ENCODE measurements around the gene CDK7. TPM values are rescaled to one million over a fixed set of nuclear protein-coding genes. Genes with fewer than 3 reads are reported as not detected.
"Not testable (repeated sequence)": the region's sequence is repeated elsewhere in the genome, so short reads cannot be mapped to it uniquely, and the experiment has no call there.

CDK7 gene
- total RNA-seq, 2 donors from 2014 or later = 25.5 to 99.1 TPM

DNA sequence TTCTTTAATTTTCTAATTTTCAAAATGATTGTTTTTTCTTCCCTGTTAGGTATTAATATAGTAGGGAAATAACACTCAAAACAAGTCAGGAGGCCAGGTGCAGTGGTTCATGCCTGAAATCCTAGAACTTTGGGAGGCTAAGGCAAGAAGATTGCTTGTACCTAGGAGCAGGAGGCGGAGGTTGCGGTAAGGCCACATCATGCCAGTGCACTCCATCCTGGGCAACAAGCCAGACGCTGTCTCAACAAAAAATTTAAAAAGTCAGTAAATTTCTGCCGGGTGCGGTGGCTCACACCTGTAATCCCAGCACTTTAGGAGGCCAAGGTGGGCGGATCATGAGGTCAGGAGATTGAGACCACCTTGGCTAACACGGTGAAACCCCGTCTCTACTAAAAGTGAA, 10.2 kb upstream of the CDK7 start:
- intact Hi-C loops (cut with DNase I) = no loop called here
- DNase-seq (ENCODE audit: low spot score) = no peak
- TF ChIP-seq POLR2AphosphoS5 (IDR thresholded peaks at IDR 0.05) (no peak), POLR2A (IDR thresholded peaks at IDR 0.05) (no peak)
- TF ChIP-seq, protein P1, sequence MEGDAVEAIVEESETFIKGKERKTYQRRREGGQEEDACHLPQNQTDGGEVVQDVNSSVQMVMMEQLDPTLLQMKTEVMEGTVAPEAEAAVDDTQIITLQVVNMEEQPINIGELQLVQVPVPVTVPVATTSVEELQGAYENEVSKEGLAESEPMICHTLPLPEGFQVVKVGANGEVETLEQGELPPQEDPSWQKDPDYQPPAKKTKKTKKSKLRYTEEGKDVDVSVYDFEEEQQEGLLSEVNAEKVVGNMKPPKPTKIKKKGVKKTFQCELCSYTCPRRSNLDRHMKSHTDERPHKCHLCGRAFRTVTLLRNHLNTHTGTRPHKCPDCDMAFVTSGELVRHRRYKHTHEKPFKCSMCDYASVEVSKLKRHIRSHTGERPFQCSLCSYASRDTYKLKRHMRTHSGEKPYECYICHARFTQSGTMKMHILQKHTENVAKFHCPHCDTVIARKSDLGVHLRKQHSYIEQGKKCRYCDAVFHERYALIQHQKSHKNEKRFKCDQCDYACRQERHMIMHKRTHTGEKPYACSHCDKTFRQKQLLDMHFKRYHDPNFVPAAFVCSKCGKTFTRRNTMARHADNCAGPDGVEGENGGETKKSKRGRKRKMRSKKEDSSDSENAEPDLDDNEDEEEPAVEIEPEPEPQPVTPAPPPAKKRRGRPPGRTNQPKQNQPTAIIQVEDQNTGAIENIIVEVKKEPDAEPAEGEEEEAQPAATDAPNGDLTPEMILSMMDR (IDR thresholded peaks at IDR 0.05) = no peak
- no peak overlapping the region for H3K27ac ChIP-seq
- H3K9me3 ChIP-seq = no peaks in the 10 kb centered on the region
- no peaks in the 10 kb centered on the region for H3K4me1 ChIP-seq (replicated peaks)
- no peaks in the 10 kb centered on the region for H3K27me3 ChIP-seq (replicated peaks; ENCODE audit: insufficient read depth)
- 88% methylated on average over 8 of the region's 8 CpGs for WGBS
- H3K4me3 ChIP-seq = no peak overlapping the region
- H3K36me3 ChIP-seq = no peaks in the 10 kb centered on the region

DNA sequence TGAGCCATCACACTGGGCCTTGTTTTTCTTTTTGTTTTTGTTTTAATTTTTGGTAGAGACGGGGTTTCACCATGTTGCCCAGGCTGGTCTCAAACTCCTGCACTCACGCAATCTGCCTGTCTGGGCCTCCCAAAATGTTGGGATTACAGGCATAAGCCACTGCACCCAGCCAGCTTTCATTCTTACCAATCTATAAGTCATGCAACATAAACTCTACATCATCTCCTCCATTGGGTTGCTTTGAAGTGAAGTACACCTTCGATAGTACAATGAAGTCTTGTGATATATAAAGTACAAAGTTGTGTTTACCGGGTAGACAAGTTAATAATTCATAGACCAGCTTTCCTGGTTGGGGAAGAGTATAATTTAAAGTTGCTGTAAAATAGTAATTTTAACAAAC, 8.8 kb upstream of the CDK7 start:
- no peak overlapping the region for H3K4me3 ChIP-seq
- TF ChIP-seq, protein P1 (IDR thresholded peaks at IDR 0.05) = no peak
- TF ChIP-seq POLR2AphosphoS5 (IDR thresholded peaks at IDR 0.05) (no peak), POLR2A (IDR thresholded peaks at IDR 0.05) (no peak)
- H3K27me3 ChIP-seq (replicated peaks; ENCODE audit: insufficient read depth) = no peaks in the 10 kb centered on the region
- H3K36me3 ChIP-seq = no peaks in the 10 kb centered on the region
- no peaks in the 10 kb centered on the region for H3K9me3 ChIP-seq
- no peak for DNase-seq (ENCODE audit: low spot score)
- 82% methylated on average over 4 of the region's 4 CpGs for WGBS
- H3K4me1 ChIP-seq (replicated peaks) = no peaks in the 10 kb centered on the region
- no peak overlapping the region for H3K27ac ChIP-seq
- intact Hi-C loops (cut with DNase I) = no loop called here

DNA sequence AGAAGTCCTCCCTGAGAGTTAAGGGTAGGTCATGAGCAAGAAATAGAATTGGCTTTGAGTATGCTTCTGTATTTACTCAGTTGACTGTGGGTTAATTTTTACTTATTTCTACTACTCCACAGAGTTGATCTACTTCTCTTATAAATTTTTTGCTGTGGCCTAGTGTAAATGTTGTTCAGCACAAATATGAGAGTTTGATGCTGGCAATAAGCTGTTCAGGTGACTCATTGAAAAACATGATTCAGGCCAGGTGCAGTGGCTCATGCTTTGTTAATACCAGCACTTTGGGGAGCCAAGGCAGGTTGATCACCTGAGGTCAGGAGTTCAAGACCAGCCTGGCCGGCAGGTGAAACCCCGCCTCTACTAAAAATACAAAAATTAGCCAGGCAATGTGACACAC, 4.5 kb upstream of the CDK7 start:
- no peaks in the 10 kb centered on the region for H3K36me3 ChIP-seq
- DNase-seq (ENCODE audit: low spot score) = no peak
- intact Hi-C loops (cut with DNase I) = loop anchor here (5.0 kb wide), 1 partner anchor 102 kb away; the partner anchor contains the start of gene CCDC125
- no peaks in the 10 kb centered on the region for H3K27me3 ChIP-seq (replicated peaks; ENCODE audit: insufficient read depth)
- no peak overlapping the region for H3K4me3 ChIP-seq
- no peaks in the 10 kb centered on the region for H3K9me3 ChIP-seq
- TF ChIP-seq, protein P1 (IDR thresholded peaks at IDR 0.05) = no peak
- TF ChIP-seq POLR2AphosphoS5 (IDR thresholded peaks at IDR 0.05) (no peak), POLR2A (IDR thresholded peaks at IDR 0.05) (no peak)
- H3K4me1 ChIP-seq (replicated peaks) = no peaks in the 10 kb centered on the region
- no peak overlapping the region for H3K27ac ChIP-seq
- WGBS = 86% methylated on average over 2 of the region's 2 CpGs

DNA sequence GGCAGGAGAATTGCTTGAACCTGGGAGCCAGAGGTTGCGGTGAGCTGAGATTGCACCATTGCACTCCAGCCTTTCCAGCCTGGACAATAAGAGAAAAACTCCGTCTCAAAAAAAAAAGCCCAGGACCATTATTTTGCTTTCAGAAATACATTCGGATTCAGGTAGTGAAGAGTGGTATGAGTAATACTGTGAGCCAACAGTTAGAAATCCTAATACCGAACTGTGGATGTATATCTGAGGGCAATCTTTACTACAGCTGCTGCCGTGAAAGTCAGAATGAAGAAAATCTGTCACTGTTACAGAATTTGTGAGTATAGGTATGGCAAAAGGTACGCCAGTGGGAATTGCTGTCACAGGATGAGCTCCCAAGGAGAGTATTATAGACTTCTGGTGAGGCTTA, 3.4 kb upstream of the CDK7 start:
- H3K36me3 ChIP-seq = no peaks in the 10 kb centered on the region
- no peak overlapping the region for H3K4me3 ChIP-seq
- TF ChIP-seq POLR2AphosphoS5 (IDR thresholded peaks at IDR 0.05) = no peak
- no peaks in the 10 kb centered on the region for H3K9me3 ChIP-seq
- 86% methylated on average over 6 of the region's 6 CpGs for WGBS
- DNase-seq (ENCODE audit: low spot score) = no peak
- H3K4me1 ChIP-seq (replicated peaks) = peaks cover 1% of the 10 kb centered on the region
- H3K27me3 ChIP-seq (replicated peaks; ENCODE audit: insufficient read depth) = no peaks in the 10 kb centered on the region
- intact Hi-C loops (cut with DNase I) = loop anchor here (5.0 kb wide), 1 partner anchor 101 kb away; the partner anchor contains the start of gene CCDC125
- H3K27ac ChIP-seq = no peak overlapping the region

DNA sequence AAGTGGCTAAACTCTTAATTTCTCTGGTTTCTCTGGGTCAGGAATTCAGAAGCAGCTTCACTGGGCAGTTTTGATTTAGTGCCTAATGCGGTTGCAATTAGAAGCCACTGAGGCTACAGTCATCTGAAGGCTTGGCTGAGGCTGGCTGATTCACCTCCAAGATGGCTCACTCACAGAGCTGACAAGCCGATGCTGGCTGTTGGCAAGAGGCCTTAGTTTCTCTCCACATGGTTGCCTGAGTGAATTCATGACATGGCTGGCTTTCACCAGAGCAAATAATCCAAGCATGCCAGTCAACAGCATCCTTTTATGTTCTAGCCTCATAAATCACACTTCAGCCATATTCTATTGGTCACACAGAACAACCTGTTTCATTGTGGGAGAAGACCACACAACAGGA, 2.8 kb upstream of the CDK7 start:
- no peak overlapping the region for H3K4me3 ChIP-seq
- DNase-seq (ENCODE audit: low spot score) = no peak
- no peaks in the 10 kb centered on the region for H3K27me3 ChIP-seq (replicated peaks; ENCODE audit: insufficient read depth)
- TF ChIP-seq, protein P1 (IDR thresholded peaks at IDR 0.05) = no peak
- no peak for TF ChIP-seq POLR2AphosphoS5 (IDR thresholded peaks at IDR 0.05)
- WGBS = 44% methylated on average over 2 of the region's 2 CpGs
- no peaks in the 10 kb centered on the region for H3K9me3 ChIP-seq
- no peaks in the 10 kb centered on the region for H3K36me3 ChIP-seq
- H3K27ac ChIP-seq = no peak overlapping the region
- intact Hi-C loops (cut with DNase I) = loop anchor here (5.0 kb wide), 1 partner anchor 100 kb away; the partner anchor contains the start of gene CCDC125
- H3K4me1 ChIP-seq (replicated peaks) = peaks cover 5% of the 10 kb centered on the region

DNA sequence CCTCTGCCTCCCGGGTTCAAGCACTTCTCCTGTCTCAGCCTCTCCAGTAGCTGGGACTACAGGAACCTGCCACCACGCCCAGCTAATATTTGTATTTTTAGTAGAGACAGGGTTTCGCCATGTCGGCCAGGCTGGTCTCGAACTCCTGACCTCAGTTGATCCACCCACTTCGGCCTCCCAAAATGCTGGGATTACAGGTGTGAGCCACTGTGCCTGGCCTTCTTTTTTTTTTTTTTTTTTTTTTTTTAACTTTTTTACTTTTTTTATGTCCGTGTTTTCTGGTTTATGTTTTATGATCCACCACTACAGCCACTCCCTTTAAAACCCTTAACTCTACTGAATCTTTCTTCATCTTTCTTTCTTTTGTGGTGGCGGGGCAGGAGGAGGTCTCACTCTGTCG, 2.0 kb downstream of the CDK7 start:
- H3K9me3 ChIP-seq; DNase-seq (ENCODE audit: low spot score); intact Hi-C loops (cut with DNase I); H3K36me3 ChIP-seq; H3K27me3 ChIP-seq (replicated peaks; ENCODE audit: insufficient read depth); H3K27ac ChIP-seq; H3K4me3 ChIP-seq; H3K4me1 ChIP-seq (replicated peaks): not testable (repeated sequence)
- WGBS = 92% methylated on average over 9 of the region's 9 CpGs
